Activated T-helper 1 cell treated with anti-CD3 and anti-CD28 coated beads, Interleukin-12 subunit alpha, Interleukin-12 subunit beta, Interleukin-2, Interleukin-4 antibody, amounts not matched to agents 30 ng/mL and 10 ng/mL and 1 ng/mL, durations not matched to agents 14 hours and 24 hours and 36 hours (primary cell): Measurements from ENCODE around the gene SMTNL2. TPM values are rescaled to one million over a fixed set of nuclear protein-coding genes. Genes with fewer than 3 reads are reported as not detected.
"Not testable (repeated sequence)": the region's sequence is repeated elsewhere in the genome, so short reads cannot be mapped to it uniquely, and the experiment has no call there.

Source experiments
- DNase-seq: peaks from one replicate; pipeline ENCODE4 v3.0.0; 2021; ENCODE audit warnings: low spot score
- H3K27ac Mint-ChIP-seq: one replicate; pipeline ENCODE4 v1.8.0; 2021; ENCODE audit warnings: mild to moderate bottlenecking, mixed read lengths
- H3K27me3 Mint-ChIP-seq: one replicate; pipeline ENCODE4 v1.8.0; 2022; ENCODE audit warnings: mild to moderate bottlenecking, moderate library complexity, mixed read lengths; ENCODE audit not compliant: insufficient read depth
- H3K36me3 Mint-ChIP-seq: one replicate; pipeline ENCODE4 v1.8.0; 2021; ENCODE audit warnings: low read depth, mixed read lengths
- H3K4me1 Mint-ChIP-seq: one replicate; pipeline ENCODE4 v1.8.0; 2021; ENCODE audit warnings: low read depth, mixed read lengths
- H3K4me3 Mint-ChIP-seq: one replicate; pipeline ENCODE4 v1.8.0; 2021; ENCODE audit warnings: mild to moderate bottlenecking, moderate library complexity, mixed read lengths
- H3K9me3 Mint-ChIP-seq: one replicate; pipeline ENCODE4 v1.8.0; 2021; ENCODE audit warnings: mixed read lengths
- intact Hi-C: fragments of 100-400 bp; cut with micrococcal nuclease; formaldehyde crosslinking; loops from one replicate; pipeline ENCODE4 v1.15.1; 2024
- total RNA-seq: library from RNA; stranded (reverse); gene quantifications from 2 replicates; pipeline ENCODE4 v1.2.3, GENCODE V29; 2022

The SMTNL2 gene
- total RNA-seq, 1 donor from 2014 or later: not detected

- intact Hi-C loops: no loop called here
- Mint-ChIP-seq H3K36me3 (no peaks in the 10 kb centered on the region), H3K27me3 (peaks cover 26% of the 10 kb centered on the region), H3K4me1 (no peaks in the 10 kb centered on the region), H3K9me3 (no peaks in the 10 kb centered on the region), H3K4me3 (no peak overlapping the region), H3K27ac (no peak overlapping the region)
- no peak for DNase-seq
Measured at GRCh38 chr17:4610656-4611055, 26.3 kb downstream of the SMTNL2 start.

DNA sequence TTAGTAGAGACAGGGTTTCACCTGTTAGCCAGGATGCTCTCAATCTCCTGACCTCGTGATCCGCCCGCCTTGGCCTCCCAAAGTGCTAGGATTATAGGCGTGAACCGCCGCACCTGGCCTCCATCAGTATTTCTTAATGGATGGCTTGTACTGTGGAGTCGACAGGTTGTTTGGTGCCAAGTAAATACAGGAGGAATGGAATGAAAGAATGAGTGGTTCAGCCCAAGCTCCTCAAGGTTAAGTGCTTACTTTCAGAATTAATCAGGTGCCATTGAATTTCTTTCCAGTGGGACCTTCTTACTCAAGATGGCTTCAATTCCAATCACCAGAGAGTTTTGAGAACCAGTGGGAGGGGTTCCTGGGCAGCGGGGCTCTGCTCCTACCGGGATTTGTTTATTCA lies 32.1 kb downstream of the SMTNL2 start:
- DNase-seq: no peak
- Mint-ChIP-seq H3K9me3 (no peaks in the 10 kb centered on the region), H3K27me3 (peaks cover 3% of the 10 kb centered on the region), H3K4me3 (no peak overlapping the region), H3K4me1 (no peaks in the 10 kb centered on the region), H3K27ac (no peak overlapping the region), H3K36me3 (no peaks in the 10 kb centered on the region)
- intact Hi-C loops: no loop called here

DNA sequence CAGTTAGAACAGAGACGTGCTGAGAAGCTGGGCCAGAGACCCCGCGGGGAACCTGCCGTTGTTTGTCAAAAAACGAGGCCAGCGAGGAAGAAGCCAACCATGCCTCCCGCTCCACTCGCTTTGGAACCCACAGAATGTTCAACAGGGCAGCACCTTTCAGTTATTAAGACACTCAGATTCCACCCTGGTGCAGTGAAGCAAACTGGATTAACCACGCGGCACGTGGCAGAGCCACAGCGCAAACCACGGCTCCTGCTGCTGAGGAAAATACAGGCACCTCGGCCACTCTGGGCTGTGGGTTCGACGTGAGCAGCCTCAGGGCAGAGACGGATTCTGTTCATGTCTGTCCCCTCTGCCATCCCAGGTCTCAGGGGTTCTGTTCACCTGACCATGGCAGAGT lies 32.8 kb downstream of the SMTNL2 start:
- Mint-ChIP-seq H3K9me3 (no peaks in the 10 kb centered on the region), H3K4me3 (no peak overlapping the region)
- intact Hi-C loops: no loop called here

DNA sequence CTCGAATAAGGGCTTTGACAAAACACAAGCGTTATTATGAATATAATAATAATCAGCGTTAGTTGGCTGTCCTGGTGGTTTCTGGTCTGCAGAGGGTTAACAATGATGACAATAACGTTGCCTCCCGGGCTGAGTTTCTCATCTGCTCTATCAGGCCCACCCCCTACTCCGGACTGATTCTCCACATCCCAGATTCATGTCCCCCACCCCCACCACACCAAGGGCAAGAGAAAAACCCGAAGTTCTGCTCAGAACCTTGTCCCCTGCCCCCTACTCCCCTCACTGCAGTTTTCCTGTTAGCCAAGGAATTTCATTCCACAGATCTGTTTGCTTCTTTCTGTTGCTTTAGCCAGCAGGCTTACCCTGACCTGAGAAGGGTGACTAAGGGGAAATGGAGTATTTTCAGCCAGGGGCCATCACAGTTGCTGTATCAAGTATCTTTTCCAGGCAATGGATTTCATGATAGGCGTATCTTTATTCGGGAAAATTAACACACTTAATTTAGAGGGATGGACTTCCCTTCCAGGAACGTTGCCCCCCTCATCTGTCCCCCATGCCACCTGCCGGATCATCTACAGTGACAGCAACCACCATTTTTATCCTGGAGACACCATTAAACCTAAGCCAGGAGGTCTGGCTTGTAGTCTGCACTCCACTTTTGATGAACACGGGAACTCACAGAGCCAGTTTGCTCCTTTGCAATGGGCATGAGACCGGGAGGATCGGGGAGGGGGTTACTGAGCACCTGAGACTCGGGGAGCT lies 33.4 kb downstream of the SMTNL2 start:
- Mint-ChIP-seq H3K4me3 (no peak overlapping the region), H3K9me3 (no peaks in the 10 kb centered on the region)

More for the DNA sequence above, 32.8 kb downstream of the SMTNL2 start:
- DNase-seq: no peak
- H3K4me1 Mint-ChIP-seq: no peaks in the 10 kb centered on the region
- H3K27ac Mint-ChIP-seq: no peak overlapping the region
- no peaks in the 10 kb centered on the region for H3K36me3 Mint-ChIP-seq
- peaks cover 2% of the 10 kb centered on the region for H3K27me3 Mint-ChIP-seq

DNA sequence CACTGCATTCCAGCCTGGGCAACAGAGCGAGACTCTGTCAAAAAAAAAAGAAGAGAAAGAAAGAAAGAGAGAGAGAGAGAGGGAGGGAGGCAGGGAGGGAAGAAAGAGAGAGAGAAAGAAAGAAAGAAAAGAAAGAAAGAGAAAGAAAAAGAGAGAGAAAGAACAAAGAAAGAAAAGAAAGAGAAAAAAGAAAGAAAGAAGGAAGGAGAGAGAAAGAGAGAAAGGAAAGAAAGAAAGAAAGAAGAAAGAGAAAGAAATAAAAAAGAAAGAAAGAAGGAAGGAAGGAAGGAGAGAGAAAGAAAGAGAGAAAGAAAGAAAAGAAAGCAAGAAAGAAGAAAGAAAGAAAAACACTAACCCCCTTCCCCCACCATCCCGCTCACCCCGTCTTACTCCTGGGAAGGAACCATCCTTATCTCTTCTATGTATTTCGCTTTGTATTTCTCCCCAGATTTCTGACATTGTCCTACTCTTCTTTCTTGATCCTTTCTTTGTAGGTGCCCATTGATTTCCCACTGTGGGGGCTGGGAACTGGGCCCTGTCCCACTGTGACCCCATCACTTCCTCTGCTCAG lies 36.3 kb downstream of the SMTNL2 start:
- no peak for DNase-seq
- no peak overlapping the region for H3K4me3 Mint-ChIP-seq
- peaks cover 7% of the 10 kb centered on the region for H3K27me3 Mint-ChIP-seq
- intact Hi-C loops: no loop called here
- H3K9me3 Mint-ChIP-seq: no peaks in the 10 kb centered on the region
- H3K4me1 Mint-ChIP-seq: no peaks in the 10 kb centered on the region
- no peaks in the 10 kb centered on the region for H3K36me3 Mint-ChIP-seq
- no peak overlapping the region for H3K27ac Mint-ChIP-seq

More for the DNA sequence above, 33.4 kb downstream of the SMTNL2 start:
- Mint-ChIP-seq H3K27me3 (peaks cover 2% of the 10 kb centered on the region), H3K36me3 (no peaks in the 10 kb centered on the region), H3K27ac (no peak overlapping the region), H3K4me1 (no peaks in the 10 kb centered on the region)
- intact Hi-C loops: no loop called here
- DNase-seq: no peak

DNA sequence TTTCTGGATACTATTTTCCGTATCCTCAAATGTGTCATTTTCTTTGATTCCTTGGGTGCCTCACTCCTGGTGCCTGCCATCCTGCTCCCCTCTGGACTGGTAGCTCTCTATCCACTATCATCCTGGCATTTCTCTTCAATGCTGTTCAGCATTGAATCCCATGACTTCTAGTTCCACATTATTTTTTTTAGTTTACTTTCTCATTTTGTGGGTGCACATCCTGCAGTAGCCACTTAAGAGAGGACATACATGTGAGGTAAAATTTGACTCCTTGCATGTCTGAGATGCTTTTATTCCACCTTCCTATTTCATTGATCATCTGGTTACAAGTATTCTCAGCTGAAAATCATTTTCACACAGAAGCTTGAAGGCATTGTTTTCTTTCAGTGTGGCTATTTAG lies 38.0 kb downstream of the SMTNL2 start:
- Mint-ChIP-seq H3K36me3 (no peaks in the 10 kb centered on the region), H3K9me3 (no peaks in the 10 kb centered on the region), H3K27ac (no peak overlapping the region), H3K4me1 (no peaks in the 10 kb centered on the region), H3K27me3 (peaks cover 20% of the 10 kb centered on the region), H3K4me3 (no peak overlapping the region)
- DNase-seq: no peak
- intact Hi-C loops: no loop called here

DNA sequence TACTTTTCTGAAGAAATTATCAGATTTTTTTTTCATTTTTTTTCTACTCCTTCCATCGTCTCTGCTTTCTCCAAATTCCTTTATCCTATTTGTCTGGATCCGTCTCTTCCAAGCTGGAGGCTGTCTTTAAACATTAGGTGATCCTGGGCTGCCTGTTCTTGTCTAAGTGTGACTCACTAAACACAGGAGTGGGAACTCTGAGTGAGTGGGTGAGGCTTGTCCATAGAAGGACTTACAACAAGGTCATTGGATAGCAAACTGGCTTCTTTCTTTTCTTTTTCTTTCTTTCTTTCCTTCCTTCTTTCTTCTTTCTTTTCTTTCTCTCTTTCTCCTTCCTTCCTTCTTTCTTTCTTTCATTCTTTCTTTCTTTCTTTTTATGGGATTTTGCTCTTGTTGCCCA lies 38.9 kb downstream of the SMTNL2 start:
- H3K27ac Mint-ChIP-seq: no peak overlapping the region
- no peak for DNase-seq
- no peaks in the 10 kb centered on the region for H3K4me1 Mint-ChIP-seq
- no peaks in the 10 kb centered on the region for H3K9me3 Mint-ChIP-seq
- H3K36me3 Mint-ChIP-seq: no peaks in the 10 kb centered on the region
- no peak overlapping the region for H3K4me3 Mint-ChIP-seq
- intact Hi-C loops: no loop called here
- H3K27me3 Mint-ChIP-seq: peaks cover 20% of the 10 kb centered on the region

GRCh38 chr17:4624451-4624911 lies 40.2 kb downstream of the SMTNL2 start:
- DNase-seq, H3K4me1 Mint-ChIP-seq, intact Hi-C loops, H3K9me3 Mint-ChIP-seq, H3K4me3 Mint-ChIP-seq, H3K27ac Mint-ChIP-seq, H3K36me3 Mint-ChIP-seq: not testable (repeated sequence)
- H3K27me3 Mint-ChIP-seq: peaks cover 20% of the 10 kb centered on the region

- Mint-ChIP-seq H3K36me3 (no peaks in the 10 kb centered on the region), H3K4me1 (no peaks in the 10 kb centered on the region), H3K4me3 (no peak overlapping the region), H3K27me3 (peaks cover 20% of the 10 kb centered on the region), H3K27ac (no peak overlapping the region), H3K9me3 (no peaks in the 10 kb centered on the region)
- intact Hi-C loops: no loop called here
- DNase-seq: no peak
Measured at GRCh38 chr17:4625181-4625617, 40.9 kb downstream of the SMTNL2 start.

DNA sequence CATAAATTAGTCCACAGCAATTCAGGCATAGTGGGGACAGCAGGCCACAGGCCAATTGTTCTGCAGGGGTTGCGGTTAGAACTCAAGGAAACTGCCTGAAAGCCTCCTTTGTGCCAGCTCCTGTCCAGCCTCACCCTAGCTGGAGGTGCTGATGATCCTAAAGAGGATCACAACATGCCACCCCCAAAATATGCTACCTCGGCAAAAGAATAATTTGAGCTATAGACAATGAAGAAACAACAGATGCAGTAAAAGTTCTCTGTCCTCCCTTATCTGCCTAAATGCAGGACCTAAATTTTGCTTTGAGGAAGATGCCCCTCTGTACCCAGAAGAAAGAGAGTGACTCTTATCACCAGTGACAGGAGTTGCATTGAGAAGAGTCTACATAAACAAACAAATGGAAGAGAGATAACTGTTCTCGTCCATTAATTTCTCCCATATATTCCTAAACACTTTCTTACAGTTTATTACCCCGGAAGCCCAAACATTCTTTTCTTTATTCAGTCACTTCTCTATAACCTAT lies 42.5 kb downstream of the SMTNL2 start:
- Mint-ChIP-seq H3K9me3 (no peaks in the 10 kb centered on the region), H3K36me3 (no peaks in the 10 kb centered on the region), H3K27me3 (peaks cover 20% of the 10 kb centered on the region), H3K4me1 (no peaks in the 10 kb centered on the region), H3K4me3 (no peak overlapping the region), H3K27ac (no peak overlapping the region)
- intact Hi-C loops: loop anchor here (1.0 kb wide), 3 partner anchors 60 to 263 kb away; no protein-coding TSS in a partner anchor
- no peak for DNase-seq

DNA sequence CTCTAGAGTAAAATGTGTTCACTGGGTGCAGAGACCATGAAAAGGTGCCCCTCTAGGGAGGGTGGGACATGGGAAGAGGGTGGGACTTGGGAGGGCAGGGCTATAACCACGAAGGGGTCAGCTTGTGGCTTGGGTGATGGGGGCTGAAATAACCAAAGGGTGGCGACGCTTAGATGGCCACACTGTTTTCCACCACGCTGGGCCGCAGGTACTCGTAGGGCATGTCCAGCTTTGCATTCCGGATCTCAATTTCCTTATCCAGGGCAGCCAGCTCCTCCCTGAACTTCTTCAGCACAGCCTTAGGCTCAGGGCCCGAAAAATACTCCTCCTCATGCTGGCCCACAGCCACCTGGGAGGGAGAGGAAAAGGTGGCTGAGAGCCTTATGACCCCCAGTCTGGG lies 47.1 kb downstream of the SMTNL2 start:
- Mint-ChIP-seq H3K27me3 (peaks cover 34% of the 10 kb centered on the region), H3K9me3 (peaks cover 5% of the 10 kb centered on the region), H3K36me3 (no peaks in the 10 kb centered on the region), H3K27ac (no peak overlapping the region), H3K4me3 (no peak overlapping the region), H3K4me1 (peaks cover 11% of the 10 kb centered on the region)
- no peak for DNase-seq
- intact Hi-C loops: no loop called here

- H3K27me3 Mint-ChIP-seq: peaks cover 35% of the 10 kb centered on the region
- intact Hi-C loops: no loop called here
- peaks cover 5% of the 10 kb centered on the region for H3K9me3 Mint-ChIP-seq
- no peak overlapping the region for H3K27ac Mint-ChIP-seq
- DNase-seq: no peak
- H3K36me3 Mint-ChIP-seq: no peaks in the 10 kb centered on the region
- no peak overlapping the region for H3K4me3 Mint-ChIP-seq
- peaks cover 16% of the 10 kb centered on the region for H3K4me1 Mint-ChIP-seq
Measured at GRCh38 chr17:4631836-4632580, 47.7 kb downstream of the SMTNL2 start.

DNA sequence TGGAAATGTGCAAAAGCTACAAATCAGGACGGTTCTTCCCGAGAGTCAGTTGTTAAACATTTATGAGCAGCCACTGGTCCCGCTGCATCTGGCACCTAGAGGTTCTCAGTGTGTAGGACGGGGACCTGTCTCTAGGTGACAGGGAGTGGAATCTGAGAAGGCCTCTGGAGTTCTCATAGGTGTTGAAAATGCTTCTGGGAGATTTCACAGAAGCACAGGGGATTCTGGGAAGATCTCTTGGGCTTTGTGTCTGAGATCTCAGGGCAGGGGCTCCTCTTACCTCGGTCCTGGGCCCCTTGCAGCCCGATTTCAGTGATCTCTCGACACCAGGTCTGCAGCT lies 48.2 kb downstream of the SMTNL2 start:
- Mint-ChIP-seq H3K4me1 (peaks cover 16% of the 10 kb centered on the region), H3K27me3 (peaks cover 33% of the 10 kb centered on the region), H3K4me3 (no peak overlapping the region), H3K27ac (no peak overlapping the region), H3K36me3 (no peaks in the 10 kb centered on the region), H3K9me3 (peaks cover 5% of the 10 kb centered on the region)
- intact Hi-C loops: no loop called here
- no peak for DNase-seq
